Measurements from ENCODE around the gene USP13. TPM values are rescaled to one million over a fixed set of nuclear protein-coding genes. Genes with fewer than 3 reads are reported as not detected.

USP13 gene
- total and polyA plus RNA-seq, 5 donors from 2014 or later = 3.2 to 6.5 (median 3.7) TPM

GRCh38 chr3:179729981-179730380, 77.1 kb downstream of the USP13 start:
- no peaks in the 10 kb centered on the region for H3K4me1 ChIP-seq (ENCODE audit: control insufficient read depth, insufficient read depth, low read length, poor library complexity, severe bottlenecking)
- H3K36me3 Mint-ChIP-seq = peaks cover 36% of the 10 kb centered on the region

GRCh38 chr3:179730506-179730905, 77.7 kb downstream of the USP13 start:
- H3K9me3 ChIP-seq (ENCODE audit: control insufficient read depth in 2 of 2, low read length in 2 of 2) = no peaks in the 10 kb centered on the region
- no peak overlapping the region for H3K27ac ChIP-seq (ENCODE audit: insufficient read depth, low read length, poor library complexity, severe bottlenecking)
- ATAC-seq (ENCODE audit: low read depth in 2 of 2) = no peak
- Mint-ChIP-seq H3K4me3 (no peak overlapping the region), H3K27me3 (no peaks in the 10 kb centered on the region), H3K9me3 (peaks cover 0 to 2% (median 0%) of the 10 kb centered on the region in 7 donors), H3K36me3 (peaks cover 30% of the 10 kb centered on the region), H3K4me1 (no peaks in the 10 kb centered on the region), H3K27ac (peak overlapping the region in 1 of 3 donors; percentile 44)
- no peak for DNase-seq
- no peak overlapping the region for H3K4me3 ChIP-seq (ENCODE audit: low read depth, low read length)
- H3K4me1 ChIP-seq (ENCODE audit: control insufficient read depth, insufficient read depth, low read length, poor library complexity, severe bottlenecking) = no peaks in the 10 kb centered on the region
- peaks cover 6% of the 10 kb centered on the region for H3K36me3 ChIP-seq (ENCODE audit: control insufficient read depth, insufficient read depth, low read length)
- no peaks in the 10 kb centered on the region for H3K27me3 ChIP-seq (ENCODE audit: control insufficient read depth, insufficient read depth, low read length)

More at GRCh38 chr3:179729981-179730380, 77.1 kb downstream of the USP13 start:
- H3K9me3 ChIP-seq (ENCODE audit: control insufficient read depth in 2 of 2, low read length in 2 of 2) = no peaks in the 10 kb centered on the region
- no peaks in the 10 kb centered on the region for H3K27me3 ChIP-seq (ENCODE audit: control insufficient read depth, insufficient read depth, low read length)
- DNase-seq (no peak), ATAC-seq (ENCODE audit: low read depth in 2 of 2) (no peak)
- Mint-ChIP-seq H3K27ac (no peak overlapping the region), H3K27me3 (no peaks in the 10 kb centered on the region), H3K4me3 (no peak overlapping the region), H3K4me1 (no peaks in the 10 kb centered on the region), H3K9me3 (peaks cover 0 to 2% (median 0%) of the 10 kb centered on the region in 7 donors)
- H3K27ac ChIP-seq (ENCODE audit: insufficient read depth, low read length, poor library complexity, severe bottlenecking) = no peak overlapping the region
- H3K36me3 ChIP-seq (ENCODE audit: control insufficient read depth, insufficient read depth, low read length) = peaks cover 6% of the 10 kb centered on the region
- no peak overlapping the region for H3K4me3 ChIP-seq (ENCODE audit: low read depth, low read length)

GRCh38 chr3:179731544-179731943, 78.7 kb downstream of the USP13 start:
- no peak overlapping the region for H3K27ac Mint-ChIP-seq

GRCh38 chr3:179732661-179733348, 80.0 kb downstream of the USP13 start:
- Histone ChIP-seq H3K4me1 (ENCODE audit: control insufficient read depth, insufficient read depth, low read length, poor library complexity, severe bottlenecking) (no peaks in the 10 kb centered on the region), H3K27me3 (ENCODE audit: control insufficient read depth, insufficient read depth, low read length) (no peaks in the 10 kb centered on the region), H3K36me3 (ENCODE audit: control insufficient read depth, insufficient read depth, low read length) (peaks cover 6% of the 10 kb centered on the region), H3K9me3 (ENCODE audit: control insufficient read depth in 2 of 2, low read length in 2 of 2) (no peaks in the 10 kb centered on the region), H3K4me3 (ENCODE audit: low read depth, low read length) (no peak overlapping the region), H3K27ac (ENCODE audit: insufficient read depth, low read length, poor library complexity, severe bottlenecking) (no peak overlapping the region)
- H3K36me3 Mint-ChIP-seq = peaks cover 27% of the 10 kb centered on the region
- peaks cover 0 to 2% (median 0%) of the 10 kb centered on the region in 7 donors for H3K9me3 Mint-ChIP-seq
- H3K4me3 Mint-ChIP-seq = no peak overlapping the region
- H3K27ac Mint-ChIP-seq = no peak overlapping the region
- ATAC-seq (ENCODE audit: low read depth in 2 of 2) = no peak
- H3K27me3 Mint-ChIP-seq = no peaks in the 10 kb centered on the region
- H3K4me1 Mint-ChIP-seq = no peaks in the 10 kb centered on the region
- no peak for DNase-seq

More at GRCh38 chr3:179731544-179731943, 78.7 kb downstream of the USP13 start:
- Histone ChIP-seq H3K27me3 (ENCODE audit: control insufficient read depth, insufficient read depth, low read length) (no peaks in the 10 kb centered on the region), H3K4me3 (ENCODE audit: low read depth, low read length) (no peak overlapping the region), H3K9me3 (ENCODE audit: control insufficient read depth in 2 of 2, low read length in 2 of 2) (no peaks in the 10 kb centered on the region), H3K27ac (ENCODE audit: insufficient read depth, low read length, poor library complexity, severe bottlenecking) (no peak overlapping the region), H3K36me3 (ENCODE audit: control insufficient read depth, insufficient read depth, low read length) (peaks cover 6% of the 10 kb centered on the region), H3K4me1 (ENCODE audit: control insufficient read depth, insufficient read depth, low read length, poor library complexity, severe bottlenecking) (no peaks in the 10 kb centered on the region)
- H3K4me3 Mint-ChIP-seq = no peak overlapping the region
- H3K27me3 Mint-ChIP-seq = no peaks in the 10 kb centered on the region
- peaks cover 0 to 2% (median 0%) of the 10 kb centered on the region in 7 donors for H3K9me3 Mint-ChIP-seq
- no peak for ATAC-seq (ENCODE audit: low read depth in 2 of 2)
- peaks cover 24% of the 10 kb centered on the region for H3K36me3 Mint-ChIP-seq
- H3K4me1 Mint-ChIP-seq = no peaks in the 10 kb centered on the region
- DNase-seq = no peak

- Mint-ChIP-seq H3K4me1 (peaks cover 0 to 2% (median 0%) of the 10 kb centered on the region in 4 donors), H3K27ac (no peak overlapping the region), H3K36me3 (peaks cover 29% of the 10 kb centered on the region), H3K27me3 (no peaks in the 10 kb centered on the region), H3K4me3 (no peak overlapping the region), H3K9me3 (peaks cover 0 to 2% (median 0%) of the 10 kb centered on the region in 7 donors)
- H3K4me3 ChIP-seq (ENCODE audit: low read depth, low read length) = no peak overlapping the region
- H3K36me3 ChIP-seq (ENCODE audit: control insufficient read depth, insufficient read depth, low read length) = peaks cover 6% of the 10 kb centered on the region
- ATAC-seq (ENCODE audit: low read depth in 2 of 2) (no peak), DNase-seq (no peak)
- no peaks in the 10 kb centered on the region for H3K4me1 ChIP-seq (ENCODE audit: control insufficient read depth, insufficient read depth, low read length, poor library complexity, severe bottlenecking)
- H3K27me3 ChIP-seq (ENCODE audit: control insufficient read depth, insufficient read depth, low read length) = no peaks in the 10 kb centered on the region
- no peak overlapping the region for H3K27ac ChIP-seq (ENCODE audit: insufficient read depth, low read length, poor library complexity, severe bottlenecking)
- H3K9me3 ChIP-seq (ENCODE audit: control insufficient read depth in 2 of 2, low read length in 2 of 2) = no peaks in the 10 kb centered on the region
These were observed 81.0 kb downstream of the USP13 start for GRCh38 chr3:179733797-179734196.

- no peaks in the 10 kb centered on the region for H3K9me3 ChIP-seq (ENCODE audit: control insufficient read depth in 2 of 2, low read length in 2 of 2)
- ATAC-seq (ENCODE audit: low read depth in 2 of 2) (no peak), DNase-seq (no peak)
- no peak overlapping the region for H3K4me3 ChIP-seq (ENCODE audit: low read depth, low read length)
- no peak overlapping the region for H3K27ac ChIP-seq (ENCODE audit: insufficient read depth, low read length, poor library complexity, severe bottlenecking)
- peak overlapping the region in 1 of 3 donors; percentile 49 for H3K27ac Mint-ChIP-seq
- no peak overlapping the region for H3K4me3 Mint-ChIP-seq
- H3K27me3 ChIP-seq (ENCODE audit: control insufficient read depth, insufficient read depth, low read length) = no peaks in the 10 kb centered on the region
- peaks cover 6% of the 10 kb centered on the region for H3K36me3 ChIP-seq (ENCODE audit: control insufficient read depth, insufficient read depth, low read length)
- peaks cover 0 to 2% (median under 1%) of the 10 kb centered on the region in 4 donors for H3K4me1 Mint-ChIP-seq
- peaks cover 0 to 2% (median 0%) of the 10 kb centered on the region in 7 donors for H3K9me3 Mint-ChIP-seq
- no peaks in the 10 kb centered on the region for H3K4me1 ChIP-seq (ENCODE audit: control insufficient read depth, insufficient read depth, low read length, poor library complexity, severe bottlenecking)
- H3K36me3 Mint-ChIP-seq = peaks cover 28% of the 10 kb centered on the region
- no peaks in the 10 kb centered on the region for H3K27me3 Mint-ChIP-seq
These were observed 81.8 kb downstream of the USP13 start for GRCh38 chr3:179734497-179735281.

- Mint-ChIP-seq H3K36me3 (peaks cover 23% of the 10 kb centered on the region), H3K4me1 (peaks cover 0 to 4% (median 3%) of the 10 kb centered on the region in 4 donors), H3K27ac (no peak overlapping the region), H3K4me3 (no peak overlapping the region), H3K27me3 (no peaks in the 10 kb centered on the region), H3K9me3 (peaks cover 0 to 2% (median 0%) of the 10 kb centered on the region in 7 donors)
- Histone ChIP-seq H3K4me1 (ENCODE audit: control insufficient read depth, insufficient read depth, low read length, poor library complexity, severe bottlenecking) (no peaks in the 10 kb centered on the region), H3K36me3 (ENCODE audit: control insufficient read depth, insufficient read depth, low read length) (peaks cover 8% of the 10 kb centered on the region), H3K27ac (ENCODE audit: insufficient read depth, low read length, poor library complexity, severe bottlenecking) (no peak overlapping the region), H3K27me3 (ENCODE audit: control insufficient read depth, insufficient read depth, low read length) (no peaks in the 10 kb centered on the region), H3K9me3 (ENCODE audit: control insufficient read depth in 2 of 2, low read length in 2 of 2) (no peaks in the 10 kb centered on the region), H3K4me3 (ENCODE audit: low read depth, low read length) (no peak overlapping the region)
- DNase-seq (no peak), ATAC-seq (ENCODE audit: low read depth in 2 of 2) (no peak)
These were observed 82.5 kb downstream of the USP13 start for GRCh38 chr3:179735321-179735720.
